Activated gamma-delta T cell treated with anti-CD3 and anti-CD28 coated beads, Interleukin-2, amount 50 U/mL, for 16 hours (primary cell): ENCODE results near the gene KLHDC4.

ENCODE experiments used
- DNase-seq: peaks from one replicate; pipeline ENCODE4 v3.0.0-alpha.2; 2020; ENCODE audit warnings: low read depth

The KLHDC4 gene

GRCh38 chr16:87698676-87699199 lies 67.0 kb downstream of the KLHDC4 start:
- no peak for DNase-seq

- no peak for DNase-seq
Observed at GRCh38 chr16:87698241-87698640, 67.5 kb downstream of the KLHDC4 start.

- no peak for DNase-seq
Observed at GRCh38 chr16:87697792-87698191, 68.0 kb downstream of the KLHDC4 start.

DNA sequence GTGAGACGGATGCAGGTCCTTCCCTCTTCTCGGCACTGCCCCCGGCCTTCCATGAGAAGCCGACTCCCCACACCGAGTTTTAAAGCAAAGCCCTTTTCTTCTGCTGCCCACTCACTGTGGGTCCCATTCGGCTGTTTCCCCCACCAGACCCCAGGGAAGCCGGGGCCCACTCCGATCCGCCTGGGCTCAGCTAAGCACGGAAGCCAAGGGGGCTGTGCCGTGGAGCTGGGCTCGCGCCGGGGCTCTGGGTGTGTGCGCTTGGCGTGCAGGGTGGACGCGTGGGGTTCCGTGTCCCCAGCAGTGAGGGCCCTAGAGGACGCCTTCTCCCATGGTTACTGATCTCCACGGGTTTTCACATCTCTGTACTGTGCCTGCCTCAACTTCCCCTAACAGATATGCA lies 68.5 kb downstream of the KLHDC4 start:
- no peak for DNase-seq

DNA sequence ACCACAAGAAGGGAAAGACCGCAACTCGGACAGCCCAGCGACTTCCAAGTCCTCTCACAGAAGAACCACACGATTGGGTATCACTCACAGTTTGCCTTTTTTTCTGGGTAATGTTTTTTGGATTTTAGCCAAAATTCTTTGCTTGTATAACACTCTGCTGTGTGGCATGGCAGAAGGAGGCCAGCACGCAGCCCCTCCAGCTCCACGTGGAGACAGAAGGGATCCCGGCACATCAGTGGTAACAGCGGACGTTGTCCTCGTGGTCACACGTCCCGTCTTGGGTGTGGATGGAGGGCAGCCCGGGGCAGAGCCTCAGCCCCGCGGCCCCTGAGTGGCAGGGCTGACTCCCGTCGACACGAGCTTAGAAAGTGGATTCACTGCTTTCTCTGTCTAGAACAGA lies 69.1 kb downstream of the KLHDC4 start:
- no peak for DNase-seq

GRCh38 chr16:87695534-87695933 lies 70.3 kb downstream of the KLHDC4 start:
- DNase-seq = no peak

DNA sequence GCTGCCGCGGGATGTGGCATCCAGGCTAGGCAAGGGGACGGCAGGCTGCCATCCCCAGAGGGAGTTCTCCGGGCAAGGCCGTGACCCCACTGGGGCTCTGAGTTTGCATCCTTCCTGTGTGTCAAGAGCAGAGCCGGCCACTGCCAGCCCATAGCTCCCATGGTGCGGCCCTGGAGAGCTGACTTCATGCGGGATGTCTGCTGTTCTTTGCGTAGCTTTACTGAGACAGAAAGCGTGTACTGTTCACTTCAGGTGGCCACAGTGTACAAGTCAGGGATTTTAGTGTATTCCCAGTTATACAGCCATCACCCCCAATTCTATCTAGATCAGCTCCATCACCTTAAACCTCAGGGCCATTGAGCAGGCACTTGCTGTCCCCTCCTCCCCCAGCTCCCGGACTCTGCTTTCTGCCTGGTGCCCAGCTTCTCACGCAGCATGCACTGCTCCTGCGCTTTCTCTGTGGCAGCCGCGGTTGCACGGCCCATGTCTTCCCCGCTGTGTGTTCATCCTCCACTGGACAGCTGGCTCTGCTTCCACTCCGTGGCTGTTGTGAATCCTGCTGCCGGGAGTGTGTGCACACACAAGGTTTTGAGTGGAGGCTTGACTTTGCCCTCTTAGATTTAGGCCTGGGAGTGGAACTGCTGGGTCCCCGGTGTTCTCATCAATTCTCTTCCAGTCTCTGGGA lies 71.2 kb downstream of the KLHDC4 start:
- DNase-seq = no peak

DNA sequence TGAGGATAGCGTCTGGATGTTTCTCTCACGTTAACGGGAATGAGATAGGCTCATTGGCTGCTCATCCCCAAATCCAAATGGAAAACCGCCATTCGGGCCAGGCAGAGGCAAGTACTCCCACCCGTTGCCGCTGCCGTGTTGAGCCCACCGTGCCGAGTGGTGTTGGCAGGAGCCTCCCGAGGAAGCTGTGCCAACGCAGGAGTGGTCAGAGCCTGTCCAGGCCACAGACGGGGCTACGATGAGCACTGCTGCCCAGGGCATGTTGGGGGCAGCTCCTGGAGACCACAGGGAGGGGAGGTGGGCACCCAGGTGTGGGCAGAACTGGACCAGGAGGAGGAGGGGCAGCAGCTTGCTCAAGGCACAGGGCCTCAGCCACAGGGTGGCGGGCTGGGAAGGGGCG lies 72.0 kb downstream of the KLHDC4 start:
- DNase-seq = no peak

GRCh38 chr16:87692756-87693155 lies 73.0 kb downstream of the KLHDC4 start:
- no peak for DNase-seq

GRCh38 chr16:87692176-87692575 lies 73.6 kb downstream of the KLHDC4 start:
- DNase-seq = no peak

GRCh38 chr16:87691686-87692079 lies 74.1 kb downstream of the KLHDC4 start:
- DNase-seq = no peak

- no peak for DNase-seq
Observed at GRCh38 chr16:87690911-87691685, 74.7 kb downstream of the KLHDC4 start.

GRCh38 chr16:87689956-87690465 lies 75.8 kb downstream of the KLHDC4 start:
- no peak for DNase-seq

GRCh38 chr16:87688876-87689815 lies 76.6 kb downstream of the KLHDC4 start:
- DNase-seq = no peak

DNA sequence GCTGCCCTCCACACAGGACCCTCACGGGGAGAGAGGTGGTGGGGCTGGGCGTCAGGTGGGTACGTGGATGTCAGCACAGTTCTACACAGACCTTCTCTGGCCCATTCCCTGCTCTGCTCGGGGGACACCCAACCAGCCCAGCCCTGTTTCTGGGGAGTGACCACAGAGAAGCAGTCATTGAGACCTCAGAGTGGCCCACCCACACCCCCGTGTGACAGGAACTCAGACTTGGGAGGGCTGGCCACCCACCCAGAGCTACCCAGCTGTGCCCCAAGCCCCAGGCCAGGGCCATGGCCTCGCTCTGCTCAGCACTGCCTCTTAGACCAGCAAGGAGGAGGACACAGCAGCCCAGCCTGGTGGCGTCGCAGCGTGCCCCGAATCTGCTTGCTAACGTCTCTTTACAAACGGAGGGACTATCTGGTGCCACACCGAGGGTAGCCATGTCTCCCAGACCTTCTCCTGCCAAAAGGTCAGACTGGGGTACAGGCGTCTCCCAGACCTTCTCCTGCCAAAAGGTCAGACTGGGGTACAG lies 77.7 kb downstream of the KLHDC4 start:
- DNase-seq = no peak

- no peak for DNase-seq
Observed at GRCh38 chr16:87687126-87687910, 78.5 kb downstream of the KLHDC4 start.

DNA sequence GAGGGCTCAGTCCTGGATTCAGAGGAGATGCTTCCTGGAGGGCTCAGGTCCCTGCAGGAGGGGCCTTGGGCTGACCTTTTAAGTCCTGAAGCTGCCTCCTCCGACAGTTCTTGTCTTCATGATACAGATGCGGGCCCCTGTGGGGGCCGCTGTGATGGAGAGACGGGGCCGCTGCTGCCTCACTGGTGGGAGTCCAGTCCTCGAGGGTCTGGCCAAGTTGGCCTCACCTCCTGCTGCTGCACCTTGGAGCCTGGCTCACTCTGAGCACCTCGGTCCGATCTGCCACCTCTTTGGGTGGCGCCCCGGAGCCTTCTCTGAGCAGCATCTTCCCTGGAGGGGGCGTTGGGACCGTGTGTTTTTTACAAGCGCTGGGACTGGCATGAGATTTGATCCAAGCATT lies 79.1 kb downstream of the KLHDC4 start:
- no peak for DNase-seq

DNA sequence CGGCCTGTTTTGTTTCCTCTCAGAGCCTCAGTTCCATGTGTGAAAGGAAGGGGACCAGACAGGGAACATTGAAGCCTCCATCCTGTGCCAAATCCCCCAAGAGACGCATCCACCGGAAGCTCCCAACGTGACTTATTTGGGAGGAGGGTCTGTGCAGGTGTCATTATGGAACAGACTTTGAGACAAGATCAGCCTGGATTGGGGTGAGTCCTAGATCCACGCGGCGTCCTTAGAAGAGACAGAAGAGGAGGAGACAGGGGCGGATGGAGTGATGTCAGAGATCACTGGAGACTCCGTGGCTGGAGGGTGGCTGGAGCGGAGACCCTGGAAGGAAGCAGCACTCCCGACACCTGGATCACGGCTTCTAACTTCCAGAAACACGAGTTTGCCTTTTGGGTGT lies 80.0 kb downstream of the KLHDC4 start:
- DNase-seq = no peak

DNA sequence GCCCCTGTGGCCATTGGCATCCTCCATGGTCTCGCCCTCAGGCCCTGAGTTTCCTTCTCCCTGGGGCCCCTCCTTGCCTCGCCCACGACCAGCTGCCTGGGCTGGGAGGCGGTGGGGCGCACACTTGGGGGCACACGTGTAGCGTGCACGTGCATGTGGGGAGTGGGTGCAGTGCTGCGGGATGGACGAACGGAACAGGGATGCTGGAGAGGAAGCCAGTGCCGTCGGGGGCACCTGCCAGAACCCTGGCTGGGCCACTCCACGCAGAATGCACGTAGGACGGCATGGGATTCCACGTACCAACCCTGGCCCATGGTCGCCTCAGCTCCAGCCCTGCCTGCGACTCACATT lies 80.4 kb downstream of the KLHDC4 start:
- DNase-seq = no peak

DNA sequence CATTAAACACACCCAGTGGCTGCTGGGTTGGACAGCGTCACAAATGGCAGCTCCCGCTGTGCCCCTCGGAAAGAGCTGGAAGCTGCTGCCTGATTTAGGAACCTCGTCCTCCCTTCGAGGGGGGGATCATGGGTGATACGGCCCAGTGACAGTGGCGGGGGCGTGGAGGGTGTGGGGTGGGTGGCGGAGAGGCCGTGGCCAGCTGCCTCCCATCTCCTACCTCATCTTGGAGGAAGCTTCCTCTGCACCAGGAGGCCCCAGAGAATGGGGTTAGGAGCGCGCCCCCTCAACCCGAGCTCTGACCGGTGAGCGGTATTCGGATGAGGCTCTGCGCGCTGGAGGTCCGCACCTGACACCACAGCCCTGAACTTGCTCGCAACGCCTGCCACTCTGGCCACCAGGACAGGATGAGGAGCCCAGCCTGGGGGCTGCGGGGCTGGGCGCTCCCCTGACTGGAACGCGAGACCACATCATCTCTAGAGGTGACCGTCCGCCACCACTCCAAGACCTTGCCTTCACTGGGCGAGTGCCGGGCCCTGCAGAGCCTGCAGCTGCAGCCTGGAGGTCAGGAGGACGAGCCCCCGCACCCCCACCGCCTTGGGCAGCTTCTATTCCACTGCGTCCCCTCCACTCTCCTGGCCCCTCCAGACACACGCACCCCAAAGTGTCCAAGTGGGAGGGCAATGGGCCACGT lies 80.9 kb downstream of the KLHDC4 start:
- no peak for DNase-seq
